HK-2 (cell line): ENCODE data around the gene TESPA1.
"Not testable (repeated sequence)": the region's sequence is repeated elsewhere in the genome, so short reads cannot be mapped to it uniquely, and the experiment has no call there.

Source experiments
- DNase-seq: peaks from one replicate; pipeline ENCODE4 v3.0.0-alpha.2; 2018; ENCODE audit not compliant: unreplicated experiment

Gene TESPA1

GRCh38 chr12:54984658-54985376 is at the start of gene TESPA1:
Gene TESPA1, minus strand, starts transcription at chr12:54984762. Its CDS starts 10,200 bp downstream, at chr12:54974562.
- no peak for DNase-seq

- DNase-seq, result no peak
These were observed 49.7 kb upstream of the TESPA1 start for GRCh38 chr12:55034218-55034617.

GRCh38 chr12:55025508-55025907 is 40.9 kb upstream of the TESPA1 start:
- DNase-seq, result no peak

GRCh38 chr12:55024575-55024974 is 40.0 kb upstream of the TESPA1 start:
- DNase-seq, result no peak

GRCh38 chr12:55019784-55020183 is 35.2 kb upstream of the TESPA1 start, which contains the start of gene NEUROD4:
Gene NEUROD4, plus strand, starts transcription at chr12:55019974. Its CDS starts 6,466 bp downstream, at chr12:55026440.
- peak; percentile 42 for DNase-seq

- DNase-seq, result no peak
These were observed 32.9 kb upstream of the TESPA1 start for GRCh38 chr12:55017416-55017925.

GRCh38 chr12:55008944-55009585 is 24.5 kb upstream of the TESPA1 start:
- no peak for DNase-seq

GRCh38 chr12:55002355-55002754 is 17.8 kb upstream of the TESPA1 start:
- no peak for DNase-seq

GRCh38 chr12:55001198-55001868 is 16.8 kb upstream of the TESPA1 start:
- no peak for DNase-seq

- DNase-seq, result no peak
These were observed 14.5 kb upstream of the TESPA1 start for GRCh38 chr12:54998958-54999510.

GRCh38 chr12:54997929-54998522 is 13.5 kb upstream of the TESPA1 start:
- DNase-seq, result no peak

GRCh38 chr12:54996205-54996604 is 11.6 kb upstream of the TESPA1 start:
- no peak for DNase-seq

GRCh38 chr12:54993181-54993835 is 8.7 kb upstream of the TESPA1 start:
- peak; percentile 36 for DNase-seq

- no peak for DNase-seq
These were observed 7.4 kb upstream of the TESPA1 start for GRCh38 chr12:54991991-54992375.

- DNase-seq, result no peak
These were observed 6.8 kb upstream of the TESPA1 start for GRCh38 chr12:54991161-54991990.

- DNase-seq, result no peak
These were observed 5.3 kb upstream of the TESPA1 start for GRCh38 chr12:54989829-54990228.

GRCh38 chr12:54988402-54989054 is 4.0 kb upstream of the TESPA1 start:
- DNase-seq, result no peak

- DNase-seq, result no peak
These were observed 3.2 kb upstream of the TESPA1 start for GRCh38 chr12:54987611-54988231.

- not testable (repeated sequence) for DNase-seq
These were observed 2.2 kb upstream of the TESPA1 start for GRCh38 chr12:54986773-54987172.
